SK-N-SH (cell line): ENCODE results near the gene MECP2. TPM values are rescaled to one million over a fixed set of nuclear protein-coding genes. Genes with fewer than 3 reads are reported as not detected.

ENCODE experiments used
- CTCF ChIA-PET: fragments of 300-600, 350-600 bp; formaldehyde crosslinking; extraction: SDS; loops from one replicate; lab custom pipeline; 2021; lab: Yijun Ruan, JAX
- POLR2A ChIA-PET: fragments of 350-600 bp; sonication (Branson Sonifier 250); formaldehyde crosslinking; extraction: SDS; loops from one replicate; lab custom pipeline; 2020; ENCODE audit warnings: antibody characterized with exemption, inconsistent platforms; lab: Yijun Ruan, JAX
- DNase-seq: peaks from one replicate; pipeline ENCODE4 v3.0.0; 2012
- H2AFZ ChIP-seq: fragments of 200-600 bp; sonication (generic); 2 replicates; pipeline ENCODE4 v1.8.1; 2016; ENCODE audit warnings: antibody characterized with exemption, mild to moderate bottlenecking, low read depth
- H3F3A ChIP-seq: fragments of 200-600 bp; sonication (generic); replicated peaks from 2 replicates; pipeline ENCODE3; 2016; ENCODE audit warnings: antibody characterized with exemption, mild to moderate bottlenecking; ENCODE audit not compliant: insufficient read depth
- H3K27ac ChIP-seq, 2 experiments: fragments of 200-500 bp in 1 of 2; fragments of 200-600 bp in 1 of 2; sonication (Bioruptor generic) in 1 of 2; sonication (generic), shearing (Covaris generic) in 1 of 2; 2 replicates each; pipeline versions ENCODE4 v1.5.1 to v1.6.1; 2014 to 2016; ENCODE audit warnings: low read depth in 2 of 2, inconsistent platforms in 1 of 2, low read length in 1 of 2, mild to moderate bottlenecking in 1 of 2, mixed read lengths in 1 of 2
- H3K27me3 ChIP-seq: fragments of 200-600 bp; sonication (generic), shearing (Covaris generic); 2 replicates; pipeline ENCODE4 v1.6.1; 2016; ENCODE audit warnings: mixed run types; ENCODE audit not compliant: insufficient read depth
- H3K36me3 ChIP-seq, 2 experiments: fragments of 200-500 bp in 1 of 2; fragments of 200-600 bp in 1 of 2; sonication (Bioruptor generic) in 1 of 2; sonication (generic) in 1 of 2; replicated peaks in 1 of 2; 2 replicates each; pipeline versions ENCODE3 to v1.5.1; 2014 to 2016; ENCODE audit warnings: low read length in 1 of 2, mild to moderate bottlenecking in 1 of 2; ENCODE audit not compliant: insufficient read depth in 2 of 2, control insufficient read depth in 1 of 2
- H3K4me1 ChIP-seq, 2 experiments: fragments of 200-500 bp in 1 of 2; fragments of 200-600 bp in 1 of 2; sonication (Bioruptor generic) in 1 of 2; sonication (generic), shearing (Covaris generic) in 1 of 2; 2 replicates each; pipeline versions ENCODE4 v1.5.1 to v1.6.1; 2014 to 2016; ENCODE audit warnings: low read depth in 1 of 2, low read length in 1 of 2, mixed run types in 1 of 2; ENCODE audit not compliant: insufficient read depth in 2 of 2, control insufficient read depth in 1 of 2
- H3K4me2 ChIP-seq: fragments of 200-600 bp; sonication (generic), shearing (Covaris generic); 2 replicates; pipeline ENCODE4 v1.6.1; 2017; ENCODE audit warnings: mixed run types
- H3K4me3 ChIP-seq, 2 experiments: fragments of 200-500 bp in 1 of 2; fragments of 200-600 bp in 1 of 2; sonication (Bioruptor generic) in 1 of 2; sonication (generic), shearing (Covaris generic) in 1 of 2; 2 replicates each; pipeline versions ENCODE4 v1.5.1 to v1.8.1; 2014 to 2016; ENCODE audit warnings: low read depth in 2 of 2, inconsistent platforms in 1 of 2, low read length in 1 of 2, mild to moderate bottlenecking in 1 of 2, mixed read lengths in 1 of 2, moderate library complexity in 1 of 2
- H3K79me2 ChIP-seq: fragments of 200-600 bp; sonication (generic); 2 replicates; pipeline ENCODE4 v1.8.1; 2017; ENCODE audit warnings: mild to moderate bottlenecking; ENCODE audit not compliant: insufficient read depth
- H3K9ac ChIP-seq: fragments of 200-600 bp; sonication (generic); 2 replicates; pipeline ENCODE4 v1.6.1; 2017; ENCODE audit warnings: mixed run types
- H3K9me2 ChIP-seq: fragments of 200-600 bp; sonication (generic); 2 replicates; pipeline ENCODE4 v1.6.1; 2017; ENCODE audit warnings: mixed run types
- H3K9me3 ChIP-seq: fragments of 200-600 bp; sonication (generic); 2 replicates; pipeline ENCODE4 v1.6.1; 2017; ENCODE audit warnings: mixed run types, mild to moderate bottlenecking, moderate library complexity
- H4K20me1 ChIP-seq: fragments of 200-600 bp; sonication (generic); 2 replicates; pipeline ENCODE4 v1.6.1; 2017; ENCODE audit warnings: mild to moderate bottlenecking, mixed run types; ENCODE audit not compliant: insufficient read depth
- ELF1 ChIP-seq: IDR thresholded peaks from 2 replicates; pipeline ENCODE4 v1.4.0; 2012
- EZH2phosphoT487 ChIP-seq: fragments of 200-600 bp; sonication (generic); IDR thresholded peaks from 2 replicates; pipeline ENCODE4 v1.6.1; 2017; ENCODE audit warnings: low read depth, mixed run types, mild to moderate bottlenecking, antibody characterized with exemption, moderate library complexity, borderline replicate concordance
- GABPA ChIP-seq: IDR thresholded peaks from 2 replicates; pipeline ENCODE4 v1.4.0; 2012; ENCODE audit warnings: low read depth, mild to moderate bottlenecking
- GATA2 ChIP-seq: sonication (generic); formaldehyde crosslinking; IDR thresholded peaks from 2 replicates; pipeline ENCODE4 v1.5.0; 2020; ENCODE audit warnings: mild to moderate bottlenecking, missing genetic modification reagents
- MEF2A ChIP-seq: IDR thresholded peaks from 2 replicates; pipeline ENCODE4 v1.4.0; 2012; ENCODE audit warnings: low read depth, borderline replicate concordance
- RCOR1 ChIP-seq: fragments of 150-350 bp; IDR thresholded peaks from 2 replicates; pipeline ENCODE4 v1.6.1; 2017; ENCODE audit warnings: antibody characterized with exemption, low read length
- RFX5 ChIP-seq: IDR thresholded peaks from 2 replicates; pipeline ENCODE4 v1.6.1; 2012; ENCODE audit warnings: mild to moderate bottlenecking, improper control_type of control experiment, low read length
- RXRA ChIP-seq: IDR thresholded peaks from 2 replicates; pipeline ENCODE4 v1.4.0; 2012; ENCODE audit warnings: low read depth, mild to moderate bottlenecking, borderline replicate concordance
- SIN3A ChIP-seq: IDR thresholded peaks from 2 replicates; pipeline ENCODE4 v1.6.1; 2012; ENCODE audit warnings: low read depth, mild to moderate bottlenecking, low read length, moderate library complexity, borderline replicate concordance
- TAF1 ChIP-seq: IDR thresholded peaks from 2 replicates; pipeline ENCODE4 v1.6.1; 2012; ENCODE audit warnings: low read depth, mild to moderate bottlenecking, low read length, moderate library complexity, borderline replicate concordance
- TEAD4 ChIP-seq: IDR thresholded peaks from 2 replicates; pipeline ENCODE4 v1.4.0; 2012; ENCODE audit warnings: mild to moderate bottlenecking, borderline replicate concordance; ENCODE audit not compliant: insufficient read depth
- USF1 ChIP-seq: IDR thresholded peaks from 2 replicates; pipeline ENCODE4 v1.4.0; 2012; ENCODE audit warnings: low read depth, borderline replicate concordance
- YY1 ChIP-seq: IDR thresholded peaks from 2 replicates; pipeline ENCODE4 v1.4.0; 2012; ENCODE audit warnings: low read depth, mild to moderate bottlenecking
- WGBS: methylation state at CpG from one replicate; pipeline ENCODE4 v1.1.6; 2017; ENCODE audit warnings: low lambda C conversion rate; 5-methylcytosine and 5-hydroxymethylcytosine counted together
- polyA plus RNA-seq, 3 experiments: library from polyadenylated mRNA; depleted of rRNA; stranded (reverse); fragments of >200 nt; gene quantifications; 2 replicates each; pipeline ENCODE4 v1.2.3, GENCODE V29; 2012
- TF ChIP-seq, protein P1 (sequence below): IDR thresholded peaks from 2 replicates; pipeline ENCODE4 v1.6.1; 2012; ENCODE audit warnings: mild to moderate bottlenecking, low read depth, low read length, moderate library complexity
- TF ChIP-seq, protein P2 (sequence below): IDR thresholded peaks from 2 replicates; pipeline ENCODE4; 2012

Gene MECP2
- polyA plus RNA-seq, 1 of the 3 experiments (the other 2 are of a cell fraction), result 8.2 TPM

GRCh38 chrX:154061801-154062200 lies 35.7 kb downstream of the MECP2 start:
- 56% methylated on average over 8 of the region's 8 CpGs for WGBS
- TF ChIP-seq GATA2 (CRISPR knock-in tag) (no peak), RXRA (no peak), USF1 (no peak), YY1 (no peak), ELF1 (no peak), RFX5 (no peak), EZH2phosphoT487 (no peak), TAF1 (no peak), GABPA (no peak)
- TF ChIP-seq, protein P1, sequence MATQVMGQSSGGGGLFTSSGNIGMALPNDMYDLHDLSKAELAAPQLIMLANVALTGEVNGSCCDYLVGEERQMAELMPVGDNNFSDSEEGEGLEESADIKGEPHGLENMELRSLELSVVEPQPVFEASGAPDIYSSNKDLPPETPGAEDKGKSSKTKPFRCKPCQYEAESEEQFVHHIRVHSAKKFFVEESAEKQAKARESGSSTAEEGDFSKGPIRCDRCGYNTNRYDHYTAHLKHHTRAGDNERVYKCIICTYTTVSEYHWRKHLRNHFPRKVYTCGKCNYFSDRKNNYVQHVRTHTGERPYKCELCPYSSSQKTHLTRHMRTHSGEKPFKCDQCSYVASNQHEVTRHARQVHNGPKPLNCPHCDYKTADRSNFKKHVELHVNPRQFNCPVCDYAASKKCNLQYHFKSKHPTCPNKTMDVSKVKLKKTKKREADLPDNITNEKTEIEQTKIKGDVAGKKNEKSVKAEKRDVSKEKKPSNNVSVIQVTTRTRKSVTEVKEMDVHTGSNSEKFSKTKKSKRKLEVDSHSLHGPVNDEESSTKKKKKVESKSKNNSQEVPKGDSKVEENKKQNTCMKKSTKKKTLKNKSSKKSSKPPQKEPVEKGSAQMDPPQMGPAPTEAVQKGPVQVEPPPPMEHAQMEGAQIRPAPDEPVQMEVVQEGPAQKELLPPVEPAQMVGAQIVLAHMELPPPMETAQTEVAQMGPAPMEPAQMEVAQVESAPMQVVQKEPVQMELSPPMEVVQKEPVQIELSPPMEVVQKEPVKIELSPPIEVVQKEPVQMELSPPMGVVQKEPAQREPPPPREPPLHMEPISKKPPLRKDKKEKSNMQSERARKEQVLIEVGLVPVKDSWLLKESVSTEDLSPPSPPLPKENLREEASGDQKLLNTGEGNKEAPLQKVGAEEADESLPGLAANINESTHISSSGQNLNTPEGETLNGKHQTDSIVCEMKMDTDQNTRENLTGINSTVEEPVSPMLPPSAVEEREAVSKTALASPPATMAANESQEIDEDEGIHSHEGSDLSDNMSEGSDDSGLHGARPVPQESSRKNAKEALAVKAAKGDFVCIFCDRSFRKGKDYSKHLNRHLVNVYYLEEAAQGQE, result no peak
- TF ChIP-seq, protein P2, sequence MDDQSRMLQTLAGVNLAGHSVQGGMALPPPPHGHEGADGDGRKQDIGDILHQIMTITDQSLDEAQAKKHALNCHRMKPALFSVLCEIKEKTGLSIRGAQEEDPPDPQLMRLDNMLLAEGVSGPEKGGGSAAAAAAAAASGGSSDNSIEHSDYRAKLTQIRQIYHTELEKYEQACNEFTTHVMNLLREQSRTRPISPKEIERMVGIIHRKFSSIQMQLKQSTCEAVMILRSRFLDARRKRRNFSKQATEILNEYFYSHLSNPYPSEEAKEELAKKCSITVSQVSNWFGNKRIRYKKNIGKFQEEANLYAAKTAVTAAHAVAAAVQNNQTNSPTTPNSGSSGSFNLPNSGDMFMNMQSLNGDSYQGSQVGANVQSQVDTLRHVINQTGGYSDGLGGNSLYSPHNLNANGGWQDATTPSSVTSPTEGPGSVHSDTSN, result no peak
- Histone ChIP-seq H3K27ac (no peak overlapping the region), H2AFZ (no peak overlapping the region), H3K9me3 (no peaks in the 10 kb centered on the region), H3K9me2 (no peaks in the 10 kb centered on the region), H3K9ac (no peak overlapping the region), H4K20me1 (peaks cover 84% of the 10 kb centered on the region), H3K4me1 (no peaks in the 10 kb centered on the region; a peak in 1 of 4 replicates), H3K4me3 (no peak overlapping the region), H3K27me3 (peaks cover 9% of the 10 kb centered on the region), H3K79me2 (peaks cover 86% of the 10 kb centered on the region), H3K36me3 (peaks cover 0 to 2% of the 10 kb centered on the region in 2 experiments), H3K4me2 (no peak overlapping the region), H3F3A (no peaks in the 10 kb centered on the region)
- DNase-seq, result no peak
- CTCF ChIA-PET, result interaction anchor here (1.2 to 1.6 kb wide), 2 partner anchors 10 to 48 kb away, joined by 3 to 4 read pairs; no protein-coding TSS in a partner anchor
- POLR2A ChIA-PET, result no interaction called here

GRCh38 chrX:154059729-154060245 lies 37.7 kb downstream of the MECP2 start:
- peaks cover 9% of the 10 kb centered on the region for H3K27me3 ChIP-seq
- H3K9me3 ChIP-seq, result no peaks in the 10 kb centered on the region
- no peak overlapping the region for H3K27ac ChIP-seq
- H3F3A ChIP-seq, result no peaks in the 10 kb centered on the region
- H3K36me3 ChIP-seq, result peaks cover 0 to 3% of the 10 kb centered on the region in 2 experiments
- no peaks in the 10 kb centered on the region for H3K9me2 ChIP-seq
- H3K9ac ChIP-seq, result no peak overlapping the region
- ChIA-PET POLR2A (no interaction called here), CTCF (interaction anchor here (0.6 to 2.2 kb wide), 3 partner anchors 8 to 46 kb away, joined by 3 to 13 read pairs (median 4); no protein-coding TSS in a partner anchor)
- no peak for DNase-seq
- peaks cover 79% of the 10 kb centered on the region for H3K79me2 ChIP-seq
- H3K4me1 ChIP-seq, result no peaks in the 10 kb centered on the region; a peak in 1 of 4 replicates
- H2AFZ ChIP-seq, result no peak overlapping the region
- H4K20me1 ChIP-seq, result peaks cover 83% of the 10 kb centered on the region
- TF ChIP-seq MEF2A, result no peak
- TF ChIP-seq GATA2 (CRISPR knock-in tag), result no peak
- no peak for TF ChIP-seq TEAD4
- no peak for TF ChIP-seq USF1
- TF ChIP-seq EZH2phosphoT487, result no peak
- no peak for TF ChIP-seq RCOR1
- TF ChIP-seq SIN3A, result no peak
- H3K4me2 ChIP-seq, result no peak overlapping the region
- WGBS, result 57% methylated on average over 5 of the region's 5 CpGs
- no peak overlapping the region for H3K4me3 ChIP-seq
